Keratinocyte (primary cell): ENCODE results near the gene BMF. TPM values are rescaled to one million over a fixed set of nuclear protein-coding genes. Genes with fewer than 3 reads are reported as not detected.

Experiments
- DNase-seq: peaks from one replicate; pipeline ENCODE4 v3.0.0-alpha.2; 2011; ENCODE audit warnings: low read depth, missing footprints, low spot score
- FAIRE-seq: peaks from 2 replicates; lab custom pipeline; 2011; peaks lifted over from hg19 to GRCh38; lab: Jason Lieb, UNC
- H2AFZ ChIP-seq: 2 replicates; pipeline ENCODE4 v1.6.0; 2012; ENCODE audit warnings: low read length, control low read depth, inconsistent platforms; ENCODE audit not compliant: control insufficient read depth
- H3K27ac ChIP-seq: 2 replicates; pipeline ENCODE4 v1.5.1; 2011; ENCODE audit warnings: low read length; ENCODE audit not compliant: control insufficient read depth, insufficient read depth
- H3K27me3 ChIP-seq: 3 replicates; pipeline ENCODE4 v1.6.0; 2011; ENCODE audit warnings: low read length; ENCODE audit not compliant: control insufficient read depth, insufficient read depth; ENCODE audit errors: extremely low read depth
- H3K36me3 ChIP-seq, 2 experiments: 2 replicates in 1 of 2; 3 replicates in 1 of 2; pipeline ENCODE4 v1.5.1; 2011; ENCODE audit warnings: low read length in 2 of 2, mild to moderate bottlenecking in 1 of 2; ENCODE audit not compliant: control insufficient read depth in 2 of 2, insufficient read depth in 2 of 2; ENCODE audit errors: extremely low read depth in 1 of 2
- H3K4me1 ChIP-seq: 3 replicates; pipeline ENCODE4 v1.5.1; 2011; ENCODE audit warnings: low read length; ENCODE audit not compliant: control insufficient read depth, insufficient read depth; ENCODE audit errors: extremely low read depth
- H3K4me2 ChIP-seq: 3 replicates; pipeline ENCODE4 v1.6.0; 2011; ENCODE audit warnings: low read depth, low read length; ENCODE audit not compliant: control insufficient read depth, insufficient read depth; ENCODE audit errors: extremely low read depth
- H3K4me3 ChIP-seq, 3 experiments: fragments of 200-600 bp in 1 of 3; sonication (generic) in 1 of 3; 2 replicates in 2 of 3; 3 replicates in 1 of 3; pipeline ENCODE4 v1.5.1; 2011 to 2016; ENCODE audit warnings: low read length in 3 of 3, mild to moderate bottlenecking in 3 of 3, control low read depth in 2 of 3, inconsistent platforms in 1 of 3, low read depth in 1 of 3, mixed read lengths in 1 of 3, mixed run types in 1 of 3, moderate library complexity in 1 of 3; ENCODE audit not compliant: control insufficient read depth in 2 of 3, insufficient read depth in 2 of 3; ENCODE audit errors: extremely low read depth in 1 of 3
- H3K79me2 ChIP-seq: 2 replicates; pipeline ENCODE4 v1.6.0; 2012; ENCODE audit warnings: low read length; ENCODE audit not compliant: control insufficient read depth, insufficient read depth
- H3K9ac ChIP-seq: 3 replicates; pipeline ENCODE4 v1.6.0; 2011; ENCODE audit warnings: low read length; ENCODE audit not compliant: control insufficient read depth, insufficient read depth; ENCODE audit errors: extremely low read depth
- H3K9me1 ChIP-seq: 3 replicates; pipeline ENCODE4 v1.6.0; 2011; ENCODE audit warnings: low read length; ENCODE audit not compliant: control insufficient read depth, insufficient read depth; ENCODE audit errors: extremely low read depth
- H3K9me3 ChIP-seq: 2 replicates; pipeline ENCODE4 v1.5.1; 2012; ENCODE audit warnings: low read depth, low read length; ENCODE audit not compliant: control insufficient read depth
- H4K20me1 ChIP-seq: 3 replicates; pipeline ENCODE4 v1.6.0; 2011; ENCODE audit warnings: low read length; ENCODE audit not compliant: control insufficient read depth, insufficient read depth; ENCODE audit errors: extremely low read depth
- CTCF ChIP-seq, 3 experiments: IDR thresholded peaks in 1 of 3; conservative IDR thresholded peaks in 1 of 3; optimal IDR thresholded peaks in 1 of 3; 2 replicates in 2 of 3; 3 replicates in 1 of 3; pipeline versions ENCODE3 to v1.5.1; 2011; ENCODE audit warnings: low read length in 3 of 3, mild to moderate bottlenecking in 3 of 3, moderate library complexity in 2 of 3, control low read depth in 1 of 3, inconsistent platforms in 1 of 3; ENCODE audit not compliant: insufficient read depth in 2 of 3; ENCODE audit errors: extremely low read depth in 1 of 3
- EZH2 ChIP-seq: IDR thresholded peaks from one replicate; pipeline ENCODE4 v1.6.1; 2012; ENCODE audit warnings: inconsistent platforms, mild to moderate bottlenecking, low read length, moderate library complexity
- dilution Hi-C: fragments of 300-500 bp; cut with MboI; formaldehyde crosslinking; loops from one replicate; pipeline ENCODE4 v1.7.0; 2020; ENCODE audit warnings: low sequenced_read_pairs; ENCODE audit not compliant: extremely low pct_ligation_motif_present
- polyA plus RNA-seq, 5 experiments: library from polyadenylated mRNA; depleted of rRNA in 3 of 5; stranded (reverse) in 3 of 5; stranded (forward) in 1 of 5; unstranded in 1 of 5; fragments of >200 nt; gene quantifications; 1 replicate in 1 of 5; 2 replicates in 3 of 5; 3 replicates in 1 of 5; pipeline versions ENCODE4 v1.2.1 to v1.2.3, GENCODE V29; 2011 to 2012; ENCODE audit warnings: missing spikeins in 2 of 5, low read depth in 1 of 5, low replicate concordance in 1 of 5

The BMF gene
- polyA plus RNA-seq, 1 donor (not counting 4 experiments of a cell fraction or from before 2014, with no cell fraction given), result 0.13 TPM

GRCh38 chr15:40080104-40080503 is 28.6 kb downstream of the BMF start:
- TF ChIP-seq EZH2, result no peak
- no peak for TF ChIP-seq CTCF (optimal IDR thresholded peaks at IDR 0.05 in 1 of 3, IDR thresholded peaks at IDR 0.05 in 1 of 3, conservative IDR thresholded peaks at IDR 0.05 in 1 of 3; ENCODE audit: extremely low read depth in 1 of 3, insufficient read depth in 2 of 3, low read length in 3 of 3)
- H3K27ac ChIP-seq, result no peak overlapping the region
- no peak for DNase-seq
- FAIRE-seq, result no peak
- no peaks in the 10 kb centered on the region for H3K36me3 ChIP-seq
- no peaks in the 10 kb centered on the region for H3K79me2 ChIP-seq
- no peak overlapping the region for H2AFZ ChIP-seq
- H3K9me1 ChIP-seq, result no peaks in the 10 kb centered on the region
- H3K4me1 ChIP-seq, result peaks cover 12% of the 10 kb centered on the region
- no peak overlapping the region for H3K4me3 ChIP-seq
- no peaks in the 10 kb centered on the region for H4K20me1 ChIP-seq
- no peak overlapping the region for H3K4me2 ChIP-seq
- H3K9me3 ChIP-seq, result no peaks in the 10 kb centered on the region
- H3K9ac ChIP-seq, result no peak overlapping the region
- dilution Hi-C loops, result no loop called here
- peaks cover 21% of the 10 kb centered on the region for H3K27me3 ChIP-seq

- no peak overlapping the region for H2AFZ ChIP-seq
- H3K27me3 ChIP-seq, result peaks cover 21% of the 10 kb centered on the region
- H3K4me2 ChIP-seq, result no peak overlapping the region
- TF ChIP-seq EZH2, result no peak
- TF ChIP-seq CTCF (optimal IDR thresholded peaks at IDR 0.05 in 1 of 3, IDR thresholded peaks at IDR 0.05 in 1 of 3, conservative IDR thresholded peaks at IDR 0.05 in 1 of 3; ENCODE audit: extremely low read depth in 1 of 3, insufficient read depth in 2 of 3, low read length in 3 of 3), result no peak
- no peaks in the 10 kb centered on the region for H3K79me2 ChIP-seq
- DNase-seq (no peak), FAIRE-seq (no peak)
- no peaks in the 10 kb centered on the region for H3K9me3 ChIP-seq
- H3K36me3 ChIP-seq, result no peaks in the 10 kb centered on the region
- H3K27ac ChIP-seq, result no peak overlapping the region
- peaks cover 6% of the 10 kb centered on the region for H3K4me1 ChIP-seq
- H4K20me1 ChIP-seq, result no peaks in the 10 kb centered on the region
- H3K4me3 ChIP-seq, result no peak overlapping the region
- no peaks in the 10 kb centered on the region for H3K9me1 ChIP-seq
- dilution Hi-C loops, result no loop called here
- no peak overlapping the region for H3K9ac ChIP-seq
Measured at GRCh38 chr15:40079456-40079855, 29.2 kb downstream of the BMF start.
